Ovary (tissue), 3 donors: ENCODE measurements around the gene GPR108.

Experiments used
- EP300 ChIP-seq: sonication (generic); formaldehyde crosslinking; IDR thresholded peaks from one replicate; pipeline ENCODE4 v1.6.1; 2017; ENCODE audit warnings: antibody characterized with exemption
- POLR2A ChIP-seq: fragments of 450-650 bp; IDR thresholded peaks from one replicate; pipeline ENCODE4 v1.6.1; 2017; ENCODE audit warnings: antibody characterized with exemption, mild to moderate bottlenecking, moderate library complexity
- TF ChIP-seq, protein P1 (sequence below), 3 donors: fragments of 450-650 bp in 2 of 3; fragments of 200-600 bp in 1 of 3; IDR thresholded peaks; one replicate each; pipeline versions ENCODE4 v1.5.1 to v1.8.0; 2016 to 2022; ENCODE audit warnings: antibody characterized with exemption in 3 of 3, mild to moderate bottlenecking in 1 of 3
- donor health status: DM: no; HTN: no; CAD: no.

GRCh38 chr19:6772028-6772865 is 34.9 kb upstream of the GPR108 start, which contains the start of gene VAV1:
- TF ChIP-seq, protein P1, sequence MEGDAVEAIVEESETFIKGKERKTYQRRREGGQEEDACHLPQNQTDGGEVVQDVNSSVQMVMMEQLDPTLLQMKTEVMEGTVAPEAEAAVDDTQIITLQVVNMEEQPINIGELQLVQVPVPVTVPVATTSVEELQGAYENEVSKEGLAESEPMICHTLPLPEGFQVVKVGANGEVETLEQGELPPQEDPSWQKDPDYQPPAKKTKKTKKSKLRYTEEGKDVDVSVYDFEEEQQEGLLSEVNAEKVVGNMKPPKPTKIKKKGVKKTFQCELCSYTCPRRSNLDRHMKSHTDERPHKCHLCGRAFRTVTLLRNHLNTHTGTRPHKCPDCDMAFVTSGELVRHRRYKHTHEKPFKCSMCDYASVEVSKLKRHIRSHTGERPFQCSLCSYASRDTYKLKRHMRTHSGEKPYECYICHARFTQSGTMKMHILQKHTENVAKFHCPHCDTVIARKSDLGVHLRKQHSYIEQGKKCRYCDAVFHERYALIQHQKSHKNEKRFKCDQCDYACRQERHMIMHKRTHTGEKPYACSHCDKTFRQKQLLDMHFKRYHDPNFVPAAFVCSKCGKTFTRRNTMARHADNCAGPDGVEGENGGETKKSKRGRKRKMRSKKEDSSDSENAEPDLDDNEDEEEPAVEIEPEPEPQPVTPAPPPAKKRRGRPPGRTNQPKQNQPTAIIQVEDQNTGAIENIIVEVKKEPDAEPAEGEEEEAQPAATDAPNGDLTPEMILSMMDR (IDR thresholded peaks at IDR 0.05): no peak
- no peak for TF ChIP-seq POLR2A
- no peak for TF ChIP-seq EP300
